Inflammatory macrophage treated with lipopolysaccharide for 1 hour (primary cell): ENCODE measurements around the gene NLRP6.
"Not testable (repeated sequence)": the region's sequence is repeated elsewhere in the genome, so short reads cannot be mapped to it uniquely, and the experiment has no call there.

ENCODE experiments used
- DNase-seq, 2 donors: peaks; one replicate each; pipeline ENCODE4 v3.0.0-alpha.2; 2020 to 2022

Gene NLRP6

GRCh38 chr11:282630-283360, 4.6 kb downstream of the NLRP6 start:
- no peak for DNase-seq

- DNase-seq, result no peak
Measured at GRCh38 chr11:283405-284104, 5.3 kb downstream of the NLRP6 start.

DNA sequence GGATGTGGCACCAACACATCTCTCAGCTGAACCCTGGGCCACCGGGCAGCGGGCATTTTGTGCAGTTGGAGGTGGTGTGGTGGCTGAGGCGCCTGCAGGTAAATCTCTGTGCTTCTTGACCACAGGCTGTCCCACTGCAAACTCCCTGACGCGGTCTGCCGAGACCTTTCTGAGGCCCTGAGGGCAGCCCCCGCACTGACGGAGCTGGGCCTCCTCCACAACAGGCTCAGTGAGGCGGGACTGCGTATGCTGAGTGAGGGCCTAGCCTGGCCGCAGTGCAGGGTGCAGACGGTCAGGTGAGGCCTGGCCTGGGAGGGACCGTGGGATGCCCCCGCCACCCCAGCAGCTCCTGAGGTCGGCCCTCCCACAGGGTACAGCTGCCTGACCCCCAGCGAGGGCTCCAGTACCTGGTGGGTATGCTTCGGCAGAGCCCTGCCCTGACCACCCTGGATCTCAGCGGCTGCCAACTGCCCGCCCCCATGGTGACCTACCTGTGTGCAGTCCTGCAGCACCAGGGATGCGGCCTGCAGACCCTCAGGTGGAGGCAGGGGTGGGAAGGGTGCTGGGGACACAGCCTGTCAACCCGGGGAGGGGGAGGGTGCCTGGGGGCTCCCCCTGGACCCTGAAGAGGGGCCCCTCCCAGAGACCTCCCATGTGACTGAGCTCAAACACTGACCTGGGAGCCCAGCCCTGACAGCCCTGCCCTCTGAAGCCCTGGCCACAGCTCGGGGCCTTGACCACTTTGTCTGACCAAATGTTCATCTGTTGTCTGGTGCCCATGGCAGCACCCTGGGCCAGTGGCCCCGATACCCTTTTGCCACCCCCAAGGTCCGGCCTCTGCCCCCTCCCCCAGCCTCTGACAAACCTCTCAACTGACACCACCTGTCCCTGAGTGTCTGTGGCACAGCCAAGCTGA, 6.2 kb downstream of the NLRP6 start:
- no peak for DNase-seq

DNA sequence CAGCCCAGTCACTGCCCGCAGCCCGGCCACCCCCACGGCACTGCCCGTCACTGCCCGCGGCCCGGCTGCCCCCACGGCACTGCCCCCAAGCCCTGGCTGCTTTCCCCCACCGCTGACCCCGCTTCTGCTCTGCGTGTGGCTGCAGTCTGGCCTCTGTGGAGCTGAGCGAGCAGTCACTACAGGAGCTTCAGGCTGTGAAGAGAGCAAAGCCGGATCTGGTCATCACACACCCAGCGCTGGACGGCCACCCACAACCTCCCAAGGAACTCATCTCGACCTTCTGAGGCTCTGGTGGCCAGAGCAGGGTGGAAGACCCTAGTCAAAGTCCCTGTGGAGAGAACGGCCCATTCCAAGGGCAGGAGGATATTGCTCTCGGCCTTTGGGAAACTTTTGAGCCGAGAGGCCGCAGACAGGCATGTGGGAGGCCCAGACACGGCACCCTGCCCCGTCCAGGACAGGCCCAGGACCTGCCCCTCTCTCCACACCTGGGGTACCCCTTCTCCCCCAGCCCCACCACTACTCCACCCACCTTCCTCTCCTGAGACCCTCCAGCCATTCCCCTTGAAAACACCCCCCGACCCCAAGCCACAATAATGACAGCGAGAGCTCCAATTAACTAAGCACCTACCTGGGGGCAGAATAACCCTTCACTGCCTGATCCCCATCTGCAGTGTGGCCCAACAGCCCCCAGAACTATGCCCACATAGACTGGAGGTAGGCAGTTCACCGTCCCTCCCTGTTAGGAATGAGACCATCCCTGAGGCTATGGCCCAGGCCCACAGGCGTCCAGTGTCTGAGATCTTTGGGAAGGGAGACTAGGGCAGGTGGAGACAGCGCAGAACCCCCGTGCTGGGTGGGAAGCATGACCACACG, 7.0 kb downstream of the NLRP6 start:
- no peak for DNase-seq

- no peak for DNase-seq
Measured at GRCh38 chr11:285894-286220, 7.7 kb downstream of the NLRP6 start.

GRCh38 chr11:286977-287820, 9.0 kb downstream of the NLRP6 start:
- not testable (repeated sequence) for DNase-seq

GRCh38 chr11:287821-288477, 9.7 kb downstream of the NLRP6 start:
- DNase-seq, result no peak

DNA sequence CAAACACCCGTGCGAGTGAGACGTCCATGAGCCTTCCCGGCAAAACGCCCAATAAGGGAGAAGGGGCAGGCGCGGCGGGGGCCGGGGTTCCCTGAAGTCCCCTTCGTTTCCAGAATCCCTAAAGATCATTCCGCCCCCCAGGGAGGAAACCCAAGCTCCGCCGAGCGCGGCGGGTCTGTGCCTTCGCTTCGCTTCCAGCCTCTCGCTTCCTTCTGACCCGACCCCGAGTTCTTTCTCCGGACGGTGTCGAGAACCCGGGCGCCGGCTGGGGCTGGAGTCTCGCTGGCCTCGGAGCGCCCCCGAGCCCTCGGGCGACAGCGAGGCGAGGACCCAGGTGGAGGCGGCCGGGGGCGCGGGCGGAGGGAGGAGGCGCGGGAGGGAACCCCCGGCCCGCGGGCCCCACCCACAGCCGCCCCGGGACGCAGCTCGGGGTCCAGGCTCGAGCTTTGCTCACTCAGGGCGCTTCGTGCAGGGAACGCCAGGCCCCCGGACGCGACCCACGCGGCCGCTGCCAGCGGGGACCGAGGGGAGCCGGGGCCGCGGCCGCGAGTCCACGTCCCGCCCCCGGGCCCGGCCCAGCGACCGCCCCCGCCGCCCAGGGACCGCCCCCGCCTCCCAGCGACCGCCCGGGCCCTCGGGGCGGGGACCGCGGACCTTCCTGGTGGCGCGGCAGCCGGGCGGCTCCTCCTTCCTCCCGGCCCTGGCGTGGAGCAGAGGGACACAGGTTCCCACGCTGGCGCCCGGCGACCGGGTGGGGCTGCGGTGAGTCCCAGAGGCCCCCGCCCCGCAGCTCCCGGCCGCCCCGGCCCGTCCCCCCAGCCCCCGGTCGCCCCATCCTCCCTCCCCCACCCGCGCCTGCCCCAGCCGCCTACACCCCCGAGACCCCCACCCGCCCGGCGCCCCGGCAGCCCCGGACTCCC, 10.5 kb downstream of the NLRP6 start, which contains the start of gene PGGHG:
PGGHG (plus strand) TSS at position 649 of the 920 bp plus-strand sequence. CDS start 691 bp downstream, outside the sequence.
- DNase-seq, result peak in 1 of 2 donors; percentile 34

GRCh38 chr11:289398-289711, 11.1 kb downstream of the NLRP6 start:
- no peak for DNase-seq

DNA sequence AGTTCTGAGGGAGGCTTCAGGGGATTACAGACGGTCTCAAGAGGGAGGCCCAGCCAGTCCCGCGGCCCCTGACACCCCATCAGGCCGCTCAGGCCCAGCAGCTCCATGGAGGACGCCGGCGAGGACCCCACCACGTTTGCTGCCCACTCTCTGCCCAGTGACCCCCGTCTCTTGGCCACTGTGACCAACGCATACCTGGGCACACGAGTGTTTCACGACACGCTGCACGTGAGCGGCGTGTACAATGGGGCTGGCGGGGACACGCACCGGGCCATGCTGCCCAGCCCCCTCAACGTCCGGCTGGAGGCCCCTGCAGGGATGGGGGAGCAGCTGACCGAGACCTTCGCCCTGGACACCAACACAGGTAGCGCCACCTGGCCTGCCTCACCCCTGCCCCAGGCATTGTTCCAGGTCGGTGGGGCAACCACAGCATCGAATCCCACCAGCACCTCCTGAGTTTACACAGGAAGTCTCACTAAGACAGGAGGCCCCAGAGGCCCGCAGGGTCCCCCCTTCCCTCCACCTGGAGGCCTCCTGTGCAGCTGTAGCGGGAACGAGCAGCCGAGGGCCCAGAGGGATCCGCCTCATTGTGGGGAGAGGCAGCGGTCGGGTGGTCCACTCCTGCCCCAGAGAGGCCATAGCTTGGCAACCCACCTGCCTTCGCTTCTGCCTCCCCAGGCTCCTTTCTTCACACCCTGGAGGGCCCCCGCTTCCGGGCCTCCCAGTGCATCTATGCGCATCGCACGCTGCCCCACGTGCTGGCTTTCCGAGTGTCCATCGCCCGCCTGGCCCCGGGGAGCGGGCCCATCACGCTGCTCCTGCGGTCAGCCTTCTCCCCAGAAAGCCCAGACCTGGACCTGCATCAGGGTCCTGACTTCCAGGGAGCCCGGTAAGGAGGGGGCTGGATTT, 11.8 kb downstream of the NLRP6 start:
- no peak for DNase-seq

GRCh38 chr11:290621-291231, 12.5 kb downstream of the NLRP6 start:
- DNase-seq, result no peak

- no peak for DNase-seq
Measured at GRCh38 chr11:291281-292210, 13.3 kb downstream of the NLRP6 start.

- no peak for DNase-seq
Measured at GRCh38 chr11:292211-293121, 14.3 kb downstream of the NLRP6 start.

- DNase-seq, result no peak
Measured at GRCh38 chr11:293271-293851, 15.2 kb downstream of the NLRP6 start.

DNA sequence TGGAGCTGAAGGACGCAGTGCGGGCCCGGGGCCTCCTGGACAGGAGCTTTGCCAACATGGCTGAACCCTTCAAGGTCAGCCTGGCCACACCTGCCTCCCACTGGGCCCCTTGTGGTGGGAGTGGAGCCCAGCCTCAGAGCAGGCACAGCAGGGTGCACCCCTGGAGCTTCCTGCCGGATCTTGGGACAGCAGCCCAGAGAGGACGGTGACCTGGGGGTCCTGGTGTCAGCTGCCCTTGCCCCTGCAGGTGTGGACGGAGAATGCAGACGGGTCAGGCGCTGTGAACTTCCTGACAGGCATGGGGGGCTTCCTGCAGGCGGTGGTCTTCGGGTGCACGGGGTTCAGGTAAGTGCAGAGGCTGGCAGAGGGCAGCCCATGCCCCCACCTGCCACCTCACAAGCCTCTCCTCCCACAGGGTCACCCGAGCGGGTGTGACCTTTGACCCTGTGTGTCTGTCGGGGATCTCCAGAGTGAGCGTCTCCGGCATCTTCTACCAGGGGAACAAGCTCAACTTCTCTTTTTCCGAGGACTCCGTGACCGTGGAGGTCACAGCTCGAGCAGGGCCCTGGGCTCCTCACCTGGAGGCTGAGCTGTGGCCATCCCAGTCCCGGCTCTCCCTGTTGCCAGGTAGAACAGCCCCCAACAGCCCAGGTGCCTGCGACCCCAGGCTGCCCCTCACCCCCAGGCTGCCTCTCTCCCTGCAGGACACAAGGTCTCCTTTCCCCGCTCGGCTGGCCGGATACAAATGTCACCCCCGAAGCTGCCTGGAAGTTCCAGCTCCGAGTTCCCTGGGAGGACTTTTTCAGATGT, 15.8 kb downstream of the NLRP6 start:
- DNase-seq, result no peak
